Amniotic epithelial cell (primary cell): ENCODE measurements around the gene PDE12.
"Not testable (repeated sequence)": the region's sequence is repeated elsewhere in the genome, so short reads cannot be mapped to it uniquely, and the experiment has no call there.

Experiments used
- DNase-seq: peaks from one replicate; pipeline ENCODE4 v3.0.0-alpha.2; 2010; ENCODE audit warnings: low read depth

PDE12 gene

DNA sequence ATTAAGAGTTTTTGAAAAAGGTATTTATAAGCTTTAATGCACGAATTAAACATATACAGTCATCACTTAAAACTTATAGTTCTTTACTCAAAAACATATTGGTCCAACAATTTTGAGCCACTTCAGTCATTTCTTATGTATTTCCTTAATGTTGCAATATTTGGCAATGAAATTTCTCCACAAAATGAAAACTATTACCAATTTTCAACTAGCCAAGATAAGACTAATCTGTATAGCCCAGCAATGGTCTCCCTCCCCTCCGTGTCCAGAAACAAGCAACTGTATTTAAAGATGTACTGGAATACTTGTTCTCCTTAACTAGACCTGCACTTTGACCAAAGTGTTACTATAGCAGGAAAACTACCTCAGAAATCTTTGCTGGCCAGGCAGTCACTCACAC, 31.8 kb downstream of the PDE12 start:
- DNase-seq, result peak; percentile 26

DNA sequence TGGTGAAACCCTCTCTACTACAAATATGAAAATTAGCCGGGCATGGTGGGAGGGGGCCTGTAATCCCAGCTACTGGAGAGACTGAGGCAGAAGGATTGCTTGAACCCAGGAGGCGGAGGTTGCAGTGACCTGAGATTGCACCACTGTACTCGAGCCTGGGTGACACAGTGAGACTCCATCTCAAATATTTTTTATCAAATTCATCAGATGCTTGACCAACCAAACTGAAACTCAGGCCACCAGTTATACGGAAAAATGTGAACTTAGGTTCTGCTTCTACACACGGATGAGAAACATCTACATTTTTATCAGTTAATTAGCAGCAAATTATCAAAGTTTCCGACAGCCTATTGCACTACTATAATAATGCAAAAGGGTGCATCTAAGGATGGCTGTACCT, 36.2 kb downstream of the PDE12 start:
- no peak for DNase-seq

DNA sequence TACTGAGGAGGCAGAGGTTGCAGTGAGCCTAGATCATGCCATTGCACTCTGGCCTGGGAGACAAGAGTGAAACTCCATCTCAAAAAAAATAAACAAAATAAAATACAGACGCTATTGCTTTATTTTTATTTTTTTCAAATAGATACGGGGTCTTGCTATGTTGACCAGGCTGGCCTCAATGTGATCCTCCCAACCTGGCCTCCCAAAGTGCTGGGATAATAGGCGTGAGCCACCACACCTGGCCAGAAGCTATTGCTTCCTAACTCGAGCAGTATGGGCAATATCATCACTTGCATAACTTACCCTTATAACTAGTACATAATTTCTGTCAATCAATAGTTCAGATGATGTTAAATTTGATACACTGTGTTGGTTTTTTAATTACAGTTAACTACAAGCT, 38.1 kb downstream of the PDE12 start:
- no peak for DNase-seq

DNA sequence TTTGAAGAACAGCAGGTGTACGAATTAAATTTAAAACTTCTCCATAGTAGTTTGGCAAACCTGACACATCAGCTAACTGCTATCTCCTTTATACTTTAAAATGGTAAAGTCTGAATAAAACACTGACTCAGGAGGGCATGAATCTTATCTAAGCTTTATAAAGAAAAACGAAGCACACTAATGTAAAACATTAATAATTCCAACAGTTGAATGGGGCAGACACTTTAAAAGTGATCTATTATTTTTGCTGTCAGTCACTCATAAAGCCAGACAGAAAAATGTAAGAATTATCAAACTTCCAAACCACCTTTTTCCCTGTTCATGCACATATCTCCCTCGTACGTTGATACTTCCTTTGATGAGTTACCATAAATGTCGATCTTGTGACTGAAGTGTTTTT, 38.5 kb downstream of the PDE12 start:
- DNase-seq, result no peak

DNA sequence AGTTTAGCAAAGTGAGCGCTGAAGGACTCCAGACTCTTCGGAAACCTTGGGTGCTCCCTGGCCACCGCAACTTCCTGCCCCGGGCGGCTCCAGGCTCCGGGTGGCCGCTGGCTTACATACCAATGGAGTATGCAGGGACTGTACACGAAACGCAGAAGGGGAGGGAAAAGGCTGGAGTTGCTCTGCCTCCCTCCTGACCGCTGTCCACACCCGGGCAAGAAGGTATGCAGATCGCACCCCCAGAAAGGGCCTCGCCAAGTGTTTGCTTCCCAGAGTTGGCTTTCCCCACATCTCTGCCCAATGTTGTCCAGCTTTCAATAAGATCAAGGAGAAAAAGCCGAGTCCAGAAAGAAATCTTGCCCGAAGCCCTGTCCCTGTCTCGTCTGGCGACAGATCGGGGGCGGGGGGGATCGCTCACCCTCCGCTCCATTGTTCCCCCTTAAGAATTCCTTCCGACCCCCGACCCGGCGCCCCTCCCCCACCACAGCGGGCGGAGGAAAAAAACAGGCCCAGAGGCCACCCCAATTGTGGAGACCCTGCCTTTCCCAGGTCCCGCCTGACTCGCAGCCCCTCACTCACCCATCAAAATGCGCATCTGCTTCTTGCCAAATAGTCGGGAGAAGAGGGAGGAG, 40.5 kb downstream of the PDE12 start:
- DNase-seq, result peak; percentile 93

DNA sequence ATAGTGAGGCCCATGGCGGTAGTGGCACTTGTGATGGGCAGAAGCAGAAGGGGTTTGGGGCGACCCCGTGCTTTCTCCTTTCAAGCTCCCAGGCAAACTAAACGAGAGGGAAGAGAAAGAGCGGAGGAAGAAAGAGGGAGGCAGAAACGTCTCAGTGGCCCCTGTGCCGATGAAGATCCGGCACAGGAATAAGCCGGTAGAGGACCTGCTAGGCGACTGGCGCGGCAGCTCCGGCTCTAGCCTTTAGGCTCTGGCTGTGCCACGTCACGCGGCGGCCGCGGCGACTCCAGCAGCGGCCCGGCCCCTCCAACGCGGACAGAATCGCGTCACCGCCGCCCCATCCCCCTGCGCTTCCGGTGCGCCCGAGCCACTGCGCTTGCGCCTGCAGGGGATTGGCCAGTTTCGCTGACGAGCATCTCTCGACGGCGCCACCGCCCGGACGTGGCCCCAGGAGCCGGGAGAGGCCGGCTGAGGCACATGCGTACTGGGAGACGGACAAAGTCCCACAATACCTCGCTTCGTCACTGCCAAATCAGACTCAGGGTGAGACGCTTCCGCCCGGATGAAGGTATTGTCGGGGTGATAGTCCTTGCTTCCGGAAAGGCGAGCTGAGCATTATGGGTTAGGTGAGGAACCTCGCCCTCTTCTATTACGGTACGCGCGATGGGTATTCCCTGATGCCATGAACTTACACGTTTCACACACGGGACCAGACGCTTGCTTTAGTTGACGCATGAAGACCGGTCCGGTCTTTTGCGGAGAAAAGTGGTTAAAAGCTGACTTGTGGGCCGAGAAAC, 41.3 kb downstream of the PDE12 start, which contains the start of gene ARF4:
Gene ARF4 (minus strand): TSS at position 218 of the 797 bp plus-strand sequence. CDS start 204 bp downstream, at position 14.
- peak; percentile 99 for DNase-seq

DNA sequence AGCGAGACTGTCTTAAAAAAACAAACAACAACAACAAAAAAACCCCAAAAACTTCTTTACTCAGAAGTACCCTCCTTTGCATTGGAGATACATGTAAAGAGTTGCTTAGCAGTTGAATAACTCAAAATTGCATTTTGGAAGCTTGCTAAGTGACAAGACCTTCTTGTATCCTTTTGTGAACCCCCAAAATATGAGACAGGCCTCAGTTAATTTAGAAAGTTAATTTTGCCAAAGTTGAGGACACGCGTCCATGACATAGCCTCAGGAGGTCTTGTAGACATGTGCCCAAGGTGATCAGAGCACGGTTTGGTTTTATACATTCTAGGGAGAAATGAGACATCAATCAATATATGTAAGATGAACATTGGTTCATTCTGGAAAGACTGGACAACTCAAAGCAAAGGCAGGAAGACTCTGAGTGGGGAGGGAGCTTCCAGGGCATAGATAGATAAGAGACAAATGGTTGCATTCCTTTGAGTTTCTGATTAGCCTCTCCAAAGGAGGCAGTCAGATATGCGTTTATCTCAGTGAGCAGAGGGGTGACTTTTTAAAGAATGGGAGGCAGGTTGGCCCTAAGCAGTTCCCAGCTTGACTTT, 42.8 kb downstream of the PDE12 start:
- DNase-seq, result peak; percentile 33

DNA sequence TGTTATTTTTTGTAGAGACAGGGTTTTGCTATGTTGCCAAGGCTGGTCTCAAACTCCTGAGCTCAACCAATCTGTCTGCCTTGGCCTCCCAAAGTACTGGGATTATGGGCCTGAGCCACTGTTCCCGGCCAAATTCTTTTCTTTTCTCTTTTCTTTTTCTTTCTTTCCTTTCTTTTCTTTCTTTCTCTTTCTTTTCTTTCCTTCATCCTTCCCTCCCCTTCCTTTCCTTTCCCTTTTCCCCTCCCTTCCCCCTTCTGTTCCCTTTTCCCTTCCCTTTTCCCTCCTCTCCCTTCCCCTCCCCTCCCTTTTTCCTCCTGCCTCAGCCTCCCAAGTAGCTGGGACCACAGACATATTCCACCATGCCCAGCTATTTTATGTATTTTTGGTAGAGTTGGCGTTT, 44.1 kb downstream of the PDE12 start:
- DNase-seq, result no peak

DNA sequence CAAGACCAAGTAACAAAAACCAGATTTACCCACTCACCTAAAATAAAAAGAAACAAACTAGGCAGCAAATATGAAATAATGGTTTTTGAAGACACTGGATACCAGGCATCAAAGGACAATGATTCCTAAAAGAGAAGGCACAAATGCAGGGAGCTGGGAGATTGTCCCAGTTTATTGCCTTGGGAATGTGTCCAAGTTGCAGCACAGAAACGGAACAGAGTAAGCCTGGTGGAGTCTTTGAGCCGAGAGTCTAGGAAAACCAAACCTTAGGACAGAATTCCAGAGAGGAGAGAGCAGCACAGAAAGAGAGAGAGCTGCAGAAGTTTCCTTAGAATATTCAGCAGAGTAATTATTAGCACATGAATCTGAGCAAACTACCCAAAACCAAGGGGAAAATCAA, 48.9 kb downstream of the PDE12 start:
- DNase-seq, result no peak

DNA sequence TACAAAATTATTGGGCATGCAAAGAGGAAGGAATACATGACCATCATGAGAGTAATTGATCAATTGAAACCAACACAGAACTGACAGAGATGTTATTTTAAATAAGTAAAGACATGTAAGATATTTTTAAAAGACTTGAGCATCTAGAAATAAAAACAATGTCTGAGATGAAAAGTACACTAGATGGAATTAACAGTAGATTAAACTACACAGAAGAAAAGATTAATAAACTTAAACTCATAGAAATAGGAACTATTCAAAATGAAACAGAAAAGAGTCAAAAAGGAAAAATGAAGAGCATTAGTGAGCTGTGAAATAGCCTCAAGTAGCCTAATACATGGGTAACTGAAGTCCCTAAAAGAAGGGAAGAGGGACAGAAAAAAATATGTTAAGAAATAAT, 49.6 kb downstream of the PDE12 start:
- no peak for DNase-seq

DNA sequence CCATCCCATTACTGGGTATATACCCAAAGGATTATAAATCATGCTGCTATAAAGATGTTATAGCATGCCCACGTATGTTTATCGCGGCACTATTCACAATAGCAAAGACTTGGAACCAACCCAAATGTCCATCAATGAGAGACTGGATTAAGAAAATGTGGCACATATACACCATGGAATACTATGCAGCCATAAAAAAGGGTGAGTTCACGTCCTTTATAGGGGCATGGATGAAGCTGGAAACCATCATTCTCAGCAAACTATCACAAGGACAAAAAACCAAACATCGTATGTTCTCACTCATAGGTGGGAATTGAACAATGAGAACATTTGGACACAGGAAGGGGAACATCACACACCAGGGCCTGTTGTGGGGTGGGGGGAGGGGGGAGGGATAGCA, 55.8 kb downstream of the PDE12 start:
- DNase-seq, result not testable (repeated sequence)

DNA sequence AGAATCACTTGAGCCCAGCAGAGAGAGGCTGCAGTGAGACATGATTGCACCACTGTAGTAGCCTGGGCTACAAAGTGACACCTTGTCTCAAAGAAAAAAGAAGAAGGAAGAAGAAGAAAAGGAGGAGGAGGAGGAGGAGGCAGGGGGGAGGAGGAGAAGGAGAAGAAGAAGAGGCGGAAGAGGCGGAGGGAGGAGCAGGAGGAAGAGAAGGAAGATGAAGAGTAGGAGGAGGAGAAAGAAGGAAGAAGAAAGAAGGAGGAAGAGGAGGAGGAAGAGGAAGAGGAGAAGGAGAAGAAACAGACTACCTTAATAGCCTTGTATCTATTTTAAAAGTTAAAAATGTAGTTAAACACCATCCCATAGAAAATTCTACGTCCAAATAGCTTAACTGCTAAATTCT, 60.2 kb downstream of the PDE12 start:
- DNase-seq, result no peak
